ENCODE data around the gene SGTA. TPM values are rescaled to one million over a fixed set of nuclear protein-coding genes. Genes with fewer than 3 reads are reported as not detected.

Gene SGTA
- polyA plus RNA-seq, 3 donors: 21.6 to 35.4 (median 22.0) TPM

DNA sequence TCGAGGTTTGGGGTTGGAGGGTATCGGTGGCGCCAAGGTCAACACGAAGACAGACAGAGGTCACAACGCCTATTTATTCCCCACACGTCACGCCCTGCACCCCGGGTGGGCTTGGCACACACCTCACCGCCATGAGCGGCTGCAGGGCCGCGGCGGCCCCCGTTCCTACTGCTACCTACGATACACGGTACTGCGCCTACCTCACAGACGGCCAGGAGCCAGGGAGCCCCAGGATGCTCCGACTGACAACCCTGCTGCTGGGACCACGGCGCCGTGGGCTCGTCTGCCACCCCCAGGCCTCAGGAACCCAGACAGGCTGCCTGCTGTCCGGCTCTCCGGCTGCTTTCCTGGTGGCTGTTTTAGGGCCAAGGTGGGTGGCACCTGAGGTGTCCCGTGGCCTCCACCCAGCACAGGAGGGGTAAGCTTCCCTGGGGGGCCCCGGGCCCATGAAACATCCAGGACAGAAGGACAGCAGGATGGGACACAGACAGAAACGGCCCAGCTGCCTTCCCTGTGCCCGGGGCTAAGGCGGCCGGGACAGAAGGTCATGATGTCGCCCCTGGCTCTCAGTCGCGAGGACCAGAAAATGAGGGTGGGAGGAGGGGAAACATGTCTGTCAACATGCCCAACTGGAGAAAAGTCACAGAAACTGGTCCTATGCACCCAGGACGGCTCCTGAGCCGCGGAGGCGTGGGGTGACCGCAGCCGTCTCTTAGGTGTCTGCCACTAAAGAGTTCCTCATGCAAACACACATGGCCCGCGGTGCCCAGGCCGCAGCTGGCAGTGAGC is 28.2 kb downstream of the SGTA start:
- no peak overlapping the region for H3K4me3 Mint-ChIP-seq
- no peak overlapping the region for H3K27ac Mint-ChIP-seq
- H3K9ac ChIP-seq (ENCODE audit: insufficient read depth, low read length, poor library complexity, severe bottlenecking): no peak overlapping the region
- no peaks in the 10 kb centered on the region for H3K9me3 ChIP-seq (replicated peaks in 1 of 2; ENCODE audit: control insufficient read depth in 1 of 2, insufficient read depth in 1 of 2, low read length in 2 of 2)
- 97% methylated on average over 33 of the region's 43 CpGs for WGBS (ENCODE audit: insufficient coverage)
- H3K36me3 Mint-ChIP-seq: peaks cover 37 to 66% of the 10 kb centered on the region in 2 donors
- H3K4me2 ChIP-seq (replicated peaks; ENCODE audit: extremely low read depth, low read length, poor library complexity, severe bottlenecking): no peak overlapping the region
- H3K4me1 Mint-ChIP-seq: peaks cover 7% of the 10 kb centered on the region
- TF ChIP-seq, protein P1, sequence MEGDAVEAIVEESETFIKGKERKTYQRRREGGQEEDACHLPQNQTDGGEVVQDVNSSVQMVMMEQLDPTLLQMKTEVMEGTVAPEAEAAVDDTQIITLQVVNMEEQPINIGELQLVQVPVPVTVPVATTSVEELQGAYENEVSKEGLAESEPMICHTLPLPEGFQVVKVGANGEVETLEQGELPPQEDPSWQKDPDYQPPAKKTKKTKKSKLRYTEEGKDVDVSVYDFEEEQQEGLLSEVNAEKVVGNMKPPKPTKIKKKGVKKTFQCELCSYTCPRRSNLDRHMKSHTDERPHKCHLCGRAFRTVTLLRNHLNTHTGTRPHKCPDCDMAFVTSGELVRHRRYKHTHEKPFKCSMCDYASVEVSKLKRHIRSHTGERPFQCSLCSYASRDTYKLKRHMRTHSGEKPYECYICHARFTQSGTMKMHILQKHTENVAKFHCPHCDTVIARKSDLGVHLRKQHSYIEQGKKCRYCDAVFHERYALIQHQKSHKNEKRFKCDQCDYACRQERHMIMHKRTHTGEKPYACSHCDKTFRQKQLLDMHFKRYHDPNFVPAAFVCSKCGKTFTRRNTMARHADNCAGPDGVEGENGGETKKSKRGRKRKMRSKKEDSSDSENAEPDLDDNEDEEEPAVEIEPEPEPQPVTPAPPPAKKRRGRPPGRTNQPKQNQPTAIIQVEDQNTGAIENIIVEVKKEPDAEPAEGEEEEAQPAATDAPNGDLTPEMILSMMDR (IDR thresholded peaks at IDR 0.05): no peak
- H3K9me3 Mint-ChIP-seq: peaks cover 0 to 2% (median 0%) of the 10 kb centered on the region in 7 donors
- no peak for DNase-seq
- H3K27me3 ChIP-seq (ENCODE audit: control insufficient read depth in 2 of 2, insufficient read depth in 2 of 2, low read length in 2 of 2): no peaks in the 10 kb centered on the region
- no peaks in the 10 kb centered on the region for H3K79me2 ChIP-seq (ENCODE audit: insufficient read depth, low read length)
- intact Hi-C loops (cut with micrococcal nuclease): no loop called here
- H3K27me3 Mint-ChIP-seq (ENCODE audit: low read depth in 3 of 3): peaks cover 0 to 3% (median 0%) of the 10 kb centered on the region in 3 donors
- H3K27ac ChIP-seq (ENCODE audit: low read depth in 1 of 2, low read length in 2 of 2): no peak overlapping the region
- no peak overlapping the region for H2AFZ ChIP-seq (ENCODE audit: insufficient read depth, low read depth, low read length, poor library complexity, severe bottlenecking)
- no peak overlapping the region for H3K4me3 ChIP-seq (replicated peaks in 1 of 3; ENCODE audit: low read depth in 2 of 3, low read length in 3 of 3)
- peaks cover 7% of the 10 kb centered on the region in 2 donors for H3K4me1 ChIP-seq (ENCODE audit: control insufficient read depth in 1 of 2, insufficient read depth in 2 of 2, low read length in 2 of 2)
- peaks cover 45 to 64% of the 10 kb centered on the region in 2 donors for H3K36me3 ChIP-seq (replicated peaks in 1 of 2; ENCODE audit: control insufficient read depth in 1 of 2, insufficient read depth in 2 of 2, low read length in 2 of 2)
- H4K20me1 ChIP-seq (ENCODE audit: insufficient read depth, low read length): no peaks in the 10 kb centered on the region

DNA sequence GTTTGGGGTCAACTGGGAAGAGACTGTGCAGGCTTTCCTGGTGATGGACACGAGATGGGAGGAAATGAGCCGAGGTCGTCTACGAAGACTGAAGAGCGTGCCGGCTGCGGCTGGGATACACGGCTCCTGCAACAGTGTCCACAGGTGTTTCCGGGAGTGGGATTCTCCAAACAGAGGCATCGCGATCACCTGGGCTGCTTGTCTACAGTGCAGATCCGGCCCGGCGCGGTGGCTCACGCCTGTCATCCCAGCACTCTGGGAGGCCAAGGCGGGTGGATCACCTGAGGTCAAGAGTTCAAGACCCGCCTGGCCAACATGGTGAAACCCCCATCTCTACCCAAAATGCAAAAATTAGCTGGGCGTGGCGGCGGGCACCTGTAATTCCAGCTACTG is 31.6 kb downstream of the SGTA start:
- WGBS (ENCODE audit: insufficient coverage): 90% methylated on average over 18 of the region's 21 CpGs

More for the DNA sequence above, 31.6 kb downstream of the SGTA start:
- Mint-ChIP-seq H3K4me3 (no peak overlapping the region), H3K27ac (no peak overlapping the region), H3K9me3 (no peaks in the 10 kb centered on the region), H3K4me1 (peaks cover 7% of the 10 kb centered on the region), H3K27me3 (ENCODE audit: low read depth in 3 of 3) (peaks cover under 1 to 8% (median 8%) of the 10 kb centered on the region in 3 donors), H3K36me3 (peaks cover 20 to 33% of the 10 kb centered on the region in 2 donors)
- intact Hi-C loops (cut with micrococcal nuclease): no loop called here
- H3K27ac ChIP-seq (ENCODE audit: low read depth in 1 of 2, low read length in 2 of 2): no peak overlapping the region
- TF ChIP-seq, protein P1 (IDR thresholded peaks at IDR 0.05): no peak
- H3K9me3 ChIP-seq (replicated peaks in 1 of 2; ENCODE audit: control insufficient read depth in 1 of 2, insufficient read depth in 1 of 2, low read length in 2 of 2): no peaks in the 10 kb centered on the region
- H3K4me1 ChIP-seq (ENCODE audit: control insufficient read depth in 1 of 2, insufficient read depth in 2 of 2, low read length in 2 of 2): peaks cover 7 to 10% of the 10 kb centered on the region in 2 donors
- H2AFZ ChIP-seq (ENCODE audit: insufficient read depth, low read depth, low read length, poor library complexity, severe bottlenecking): no peak overlapping the region
- no peak overlapping the region for H3K4me3 ChIP-seq (replicated peaks in 1 of 3; ENCODE audit: low read depth in 2 of 3, low read length in 3 of 3)
- H3K36me3 ChIP-seq (replicated peaks in 1 of 2; ENCODE audit: control insufficient read depth in 1 of 2, insufficient read depth in 2 of 2, low read length in 2 of 2): peaks cover 23 to 33% of the 10 kb centered on the region in 2 donors
- no peak for DNase-seq
- no peak overlapping the region for H3K9ac ChIP-seq (ENCODE audit: insufficient read depth, low read length, poor library complexity, severe bottlenecking)
- H3K79me2 ChIP-seq (ENCODE audit: insufficient read depth, low read length): no peaks in the 10 kb centered on the region
- no peaks in the 10 kb centered on the region for H3K27me3 ChIP-seq (ENCODE audit: control insufficient read depth in 2 of 2, insufficient read depth in 2 of 2, low read length in 2 of 2)
- H4K20me1 ChIP-seq (ENCODE audit: insufficient read depth, low read length): no peaks in the 10 kb centered on the region
- H3K4me2 ChIP-seq (replicated peaks; ENCODE audit: extremely low read depth, low read length, poor library complexity, severe bottlenecking): no peak overlapping the region
